HCT116 (cell line): ENCODE results near the gene CLDN3.
"Not testable (repeated sequence)": the region's sequence is repeated elsewhere in the genome, so short reads cannot be mapped to it uniquely, and the experiment has no call there.

Experiments used
- CBX3 ChIP-seq: IDR thresholded peaks from 2 replicates; pipeline ENCODE4 v1.6.1; 2012; ENCODE audit warnings: low read depth
- EZH2 ChIP-seq: fragments of 200-600 bp; sonication (generic); IDR thresholded peaks from 2 replicates; pipeline ENCODE4 v1.6.1; 2017; ENCODE audit warnings: antibody characterized with exemption, mixed run types
- POLR2A ChIP-seq: IDR thresholded peaks from 2 replicates; pipeline ENCODE4 v1.7.0; 2011; ENCODE audit warnings: borderline replicate concordance; ENCODE audit not compliant: insufficient read depth, insufficient read length; ENCODE audit errors: extremely low read depth
- POLR2AphosphoS5 ChIP-seq: IDR thresholded peaks from 2 replicates; pipeline ENCODE4 v1.6.1; 2011; ENCODE audit warnings: mild to moderate bottlenecking, low read depth, low read length, moderate library complexity
- SP1 ChIP-seq: IDR thresholded peaks from 2 replicates; pipeline ENCODE4 v1.6.1; 2012; ENCODE audit warnings: low read depth
- TF ChIP-seq, protein P1 (sequence below), 3 experiments: fragments of 200-600 bp in 1 of 3; sonication (generic) in 1 of 3; IDR thresholded peaks in 2 of 3; conservative IDR thresholded peaks in 1 of 3; 2 replicates each; pipeline ENCODE4 v1.5.1; 2012 to 2017; ENCODE audit warnings: low read depth in 2 of 3, low read length in 2 of 3, antibody characterized with exemption in 1 of 3, borderline replicate concordance in 1 of 3, control low read depth in 1 of 3, mild to moderate bottlenecking in 1 of 3, mixed read lengths in 1 of 3, mixed run types in 1 of 3, moderate library complexity in 1 of 3; ENCODE audit not compliant: insufficient read depth in 1 of 3
- TF ChIP-seq, protein P2 (sequence below): IDR thresholded peaks from 2 replicates; pipeline ENCODE4 v1.6.1; 2012
- TF ChIP-seq, protein P3 (sequence below): IDR thresholded peaks from 2 replicates; pipeline ENCODE4 v1.6.1; 2012; ENCODE audit warnings: low read depth
- TF ChIP-seq, protein P4 (sequence below): IDR thresholded peaks from 2 replicates; pipeline ENCODE4 v1.6.1; 2011; ENCODE audit warnings: mild to moderate bottlenecking, low read length, moderate library complexity; ENCODE audit not compliant: insufficient replicate concordance; ENCODE audit errors: extremely low read depth

DNA sequence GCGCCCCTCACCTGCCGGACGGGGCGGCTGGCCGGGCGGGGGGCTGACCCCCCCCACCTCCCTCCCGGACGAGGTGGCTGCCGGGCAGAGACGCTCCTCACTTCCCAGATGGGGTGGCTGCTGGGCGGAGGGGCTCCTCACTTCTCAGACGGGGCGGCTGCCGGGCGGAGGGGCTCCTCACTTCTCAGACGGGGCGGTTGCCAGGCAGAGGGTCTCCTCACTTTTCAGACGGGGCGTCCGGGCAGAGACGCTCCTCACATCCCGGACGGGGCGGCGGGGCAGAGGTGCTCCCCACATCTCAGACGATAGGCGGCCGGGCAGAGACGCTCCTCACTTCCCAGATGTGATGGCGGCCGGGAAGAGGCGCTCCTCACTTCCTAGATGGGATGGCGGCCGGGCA, 27.1 kb upstream of the CLDN3 start:
- TF ChIP-seq, protein P1, sequence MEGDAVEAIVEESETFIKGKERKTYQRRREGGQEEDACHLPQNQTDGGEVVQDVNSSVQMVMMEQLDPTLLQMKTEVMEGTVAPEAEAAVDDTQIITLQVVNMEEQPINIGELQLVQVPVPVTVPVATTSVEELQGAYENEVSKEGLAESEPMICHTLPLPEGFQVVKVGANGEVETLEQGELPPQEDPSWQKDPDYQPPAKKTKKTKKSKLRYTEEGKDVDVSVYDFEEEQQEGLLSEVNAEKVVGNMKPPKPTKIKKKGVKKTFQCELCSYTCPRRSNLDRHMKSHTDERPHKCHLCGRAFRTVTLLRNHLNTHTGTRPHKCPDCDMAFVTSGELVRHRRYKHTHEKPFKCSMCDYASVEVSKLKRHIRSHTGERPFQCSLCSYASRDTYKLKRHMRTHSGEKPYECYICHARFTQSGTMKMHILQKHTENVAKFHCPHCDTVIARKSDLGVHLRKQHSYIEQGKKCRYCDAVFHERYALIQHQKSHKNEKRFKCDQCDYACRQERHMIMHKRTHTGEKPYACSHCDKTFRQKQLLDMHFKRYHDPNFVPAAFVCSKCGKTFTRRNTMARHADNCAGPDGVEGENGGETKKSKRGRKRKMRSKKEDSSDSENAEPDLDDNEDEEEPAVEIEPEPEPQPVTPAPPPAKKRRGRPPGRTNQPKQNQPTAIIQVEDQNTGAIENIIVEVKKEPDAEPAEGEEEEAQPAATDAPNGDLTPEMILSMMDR (IDR thresholded peaks at IDR 0.05 in 2 of 3, conservative IDR thresholded peaks at IDR 0.05 in 1 of 3; ENCODE audit: borderline replicate concordance in 1 of 3, insufficient read depth in 1 of 3, low read depth in 2 of 3, low read length in 2 of 3): not testable (repeated sequence)
- not testable (repeated sequence) for TF ChIP-seq CBX3, EZH2, POLR2AphosphoS5, POLR2A, SP1
- TF ChIP-seq, protein P2, sequence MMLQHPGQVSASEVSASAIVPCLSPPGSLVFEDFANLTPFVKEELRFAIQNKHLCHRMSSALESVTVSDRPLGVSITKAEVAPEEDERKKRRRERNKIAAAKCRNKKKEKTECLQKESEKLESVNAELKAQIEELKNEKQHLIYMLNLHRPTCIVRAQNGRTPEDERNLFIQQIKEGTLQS: not testable (repeated sequence)
- TF ChIP-seq, protein P3, sequence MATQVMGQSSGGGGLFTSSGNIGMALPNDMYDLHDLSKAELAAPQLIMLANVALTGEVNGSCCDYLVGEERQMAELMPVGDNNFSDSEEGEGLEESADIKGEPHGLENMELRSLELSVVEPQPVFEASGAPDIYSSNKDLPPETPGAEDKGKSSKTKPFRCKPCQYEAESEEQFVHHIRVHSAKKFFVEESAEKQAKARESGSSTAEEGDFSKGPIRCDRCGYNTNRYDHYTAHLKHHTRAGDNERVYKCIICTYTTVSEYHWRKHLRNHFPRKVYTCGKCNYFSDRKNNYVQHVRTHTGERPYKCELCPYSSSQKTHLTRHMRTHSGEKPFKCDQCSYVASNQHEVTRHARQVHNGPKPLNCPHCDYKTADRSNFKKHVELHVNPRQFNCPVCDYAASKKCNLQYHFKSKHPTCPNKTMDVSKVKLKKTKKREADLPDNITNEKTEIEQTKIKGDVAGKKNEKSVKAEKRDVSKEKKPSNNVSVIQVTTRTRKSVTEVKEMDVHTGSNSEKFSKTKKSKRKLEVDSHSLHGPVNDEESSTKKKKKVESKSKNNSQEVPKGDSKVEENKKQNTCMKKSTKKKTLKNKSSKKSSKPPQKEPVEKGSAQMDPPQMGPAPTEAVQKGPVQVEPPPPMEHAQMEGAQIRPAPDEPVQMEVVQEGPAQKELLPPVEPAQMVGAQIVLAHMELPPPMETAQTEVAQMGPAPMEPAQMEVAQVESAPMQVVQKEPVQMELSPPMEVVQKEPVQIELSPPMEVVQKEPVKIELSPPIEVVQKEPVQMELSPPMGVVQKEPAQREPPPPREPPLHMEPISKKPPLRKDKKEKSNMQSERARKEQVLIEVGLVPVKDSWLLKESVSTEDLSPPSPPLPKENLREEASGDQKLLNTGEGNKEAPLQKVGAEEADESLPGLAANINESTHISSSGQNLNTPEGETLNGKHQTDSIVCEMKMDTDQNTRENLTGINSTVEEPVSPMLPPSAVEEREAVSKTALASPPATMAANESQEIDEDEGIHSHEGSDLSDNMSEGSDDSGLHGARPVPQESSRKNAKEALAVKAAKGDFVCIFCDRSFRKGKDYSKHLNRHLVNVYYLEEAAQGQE: not testable (repeated sequence)
- TF ChIP-seq, protein P4, sequence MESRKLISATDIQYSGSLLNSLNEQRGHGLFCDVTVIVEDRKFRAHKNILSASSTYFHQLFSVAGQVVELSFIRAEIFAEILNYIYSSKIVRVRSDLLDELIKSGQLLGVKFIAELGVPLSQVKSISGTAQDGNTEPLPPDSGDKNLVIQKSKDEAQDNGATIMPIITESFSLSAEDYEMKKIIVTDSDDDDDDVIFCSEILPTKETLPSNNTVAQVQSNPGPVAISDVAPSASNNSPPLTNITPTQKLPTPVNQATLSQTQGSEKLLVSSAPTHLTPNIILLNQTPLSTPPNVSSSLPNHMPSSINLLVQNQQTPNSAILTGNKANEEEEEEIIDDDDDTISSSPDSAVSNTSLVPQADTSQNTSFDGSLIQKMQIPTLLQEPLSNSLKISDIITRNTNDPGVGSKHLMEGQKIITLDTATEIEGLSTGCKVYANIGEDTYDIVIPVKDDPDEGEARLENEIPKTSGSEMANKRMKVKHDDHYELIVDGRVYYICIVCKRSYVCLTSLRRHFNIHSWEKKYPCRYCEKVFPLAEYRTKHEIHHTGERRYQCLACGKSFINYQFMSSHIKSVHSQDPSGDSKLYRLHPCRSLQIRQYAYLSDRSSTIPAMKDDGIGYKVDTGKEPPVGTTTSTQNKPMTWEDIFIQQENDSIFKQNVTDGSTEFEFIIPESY: not testable (repeated sequence)
